SW 1271 (cell line): ENCODE measurements around the gene SPDEF.

Experiments used
- DNase-seq, 2 experiments: peaks; one replicate each; lab custom pipeline; 2025; lab: John Stamatoyannopoulos, UW

The SPDEF gene

DNA sequence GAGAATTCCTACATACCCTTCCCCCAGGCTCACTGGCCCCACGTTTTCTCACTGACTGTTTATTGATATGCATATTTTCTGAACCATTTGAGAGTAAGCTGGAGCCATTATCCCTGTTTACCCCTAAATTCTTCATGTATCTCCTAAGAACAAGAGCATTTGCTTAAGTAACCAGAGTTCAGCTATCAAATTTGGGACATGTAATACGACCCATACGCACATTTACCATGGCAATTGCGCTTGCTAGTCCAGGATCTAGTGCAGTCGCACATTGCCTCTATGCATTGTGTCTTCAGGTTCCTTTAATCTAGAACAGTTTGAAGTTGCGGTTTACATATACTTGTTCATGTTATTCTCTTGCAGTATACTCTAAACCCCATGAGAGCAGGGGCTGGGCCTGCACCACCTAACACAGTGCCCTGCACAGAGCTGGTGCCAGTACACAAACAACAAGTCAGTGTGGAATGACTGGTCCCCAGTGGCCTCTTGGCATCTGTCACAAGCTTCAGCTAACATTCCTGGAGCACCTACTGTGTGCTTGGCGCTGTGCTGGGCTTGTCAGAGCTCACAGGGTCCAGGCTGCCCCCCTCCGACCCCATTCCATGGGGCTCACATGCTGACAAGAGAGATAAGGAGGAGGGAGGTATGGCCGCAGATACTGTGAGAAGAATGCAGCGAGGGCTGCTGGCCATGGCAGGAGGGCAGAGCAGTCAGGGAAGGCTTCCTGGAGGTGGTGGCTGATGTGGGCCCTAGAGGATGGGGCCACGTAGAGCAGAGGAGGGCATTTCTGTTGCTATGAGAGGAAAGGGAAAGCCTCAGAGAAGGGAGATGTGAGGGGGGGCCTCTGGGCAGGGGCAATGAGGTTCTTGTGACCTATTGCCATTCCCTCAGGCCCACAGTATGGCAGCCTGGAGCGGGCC lies 28.1 kb downstream of the SPDEF start:
- no peak for DNase-seq

DNA sequence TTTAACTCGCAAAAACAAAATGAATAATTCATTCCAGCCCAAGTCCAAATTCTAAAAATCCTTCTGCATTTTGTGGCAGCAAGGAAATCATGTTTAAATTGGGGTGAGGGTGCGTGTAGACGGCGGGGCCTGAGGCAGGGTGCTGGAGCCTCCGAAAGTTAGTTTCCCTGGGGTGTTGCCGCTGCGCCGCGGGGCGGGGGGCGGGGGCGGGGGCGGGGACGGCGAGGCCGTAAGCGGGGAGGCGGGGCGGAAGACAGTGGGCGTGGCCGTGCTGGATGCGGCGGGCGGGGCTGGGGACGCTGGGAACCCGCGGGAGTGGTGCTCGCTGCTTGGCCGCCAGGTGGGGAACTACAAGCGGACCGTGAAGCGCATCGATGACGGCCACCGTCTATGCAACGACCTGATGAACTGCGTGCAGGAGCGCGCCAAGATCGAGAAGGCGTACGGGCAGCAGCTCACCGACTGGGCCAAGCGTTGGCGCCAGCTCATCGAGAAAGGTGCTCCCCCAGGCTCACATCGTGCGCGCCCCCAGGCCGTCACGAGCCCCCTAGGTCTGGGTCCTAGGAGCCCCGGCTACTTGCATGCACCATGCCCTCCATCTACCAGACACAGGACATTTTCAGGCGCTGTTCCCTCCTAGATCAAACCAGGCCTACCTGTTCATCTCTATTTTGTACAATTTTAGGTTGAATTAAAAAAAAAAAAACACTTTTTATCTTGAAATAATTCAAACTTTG lies 29.0 kb downstream of the SPDEF start:
- peak; percentile 44 to 88 for DNase-seq

DNA sequence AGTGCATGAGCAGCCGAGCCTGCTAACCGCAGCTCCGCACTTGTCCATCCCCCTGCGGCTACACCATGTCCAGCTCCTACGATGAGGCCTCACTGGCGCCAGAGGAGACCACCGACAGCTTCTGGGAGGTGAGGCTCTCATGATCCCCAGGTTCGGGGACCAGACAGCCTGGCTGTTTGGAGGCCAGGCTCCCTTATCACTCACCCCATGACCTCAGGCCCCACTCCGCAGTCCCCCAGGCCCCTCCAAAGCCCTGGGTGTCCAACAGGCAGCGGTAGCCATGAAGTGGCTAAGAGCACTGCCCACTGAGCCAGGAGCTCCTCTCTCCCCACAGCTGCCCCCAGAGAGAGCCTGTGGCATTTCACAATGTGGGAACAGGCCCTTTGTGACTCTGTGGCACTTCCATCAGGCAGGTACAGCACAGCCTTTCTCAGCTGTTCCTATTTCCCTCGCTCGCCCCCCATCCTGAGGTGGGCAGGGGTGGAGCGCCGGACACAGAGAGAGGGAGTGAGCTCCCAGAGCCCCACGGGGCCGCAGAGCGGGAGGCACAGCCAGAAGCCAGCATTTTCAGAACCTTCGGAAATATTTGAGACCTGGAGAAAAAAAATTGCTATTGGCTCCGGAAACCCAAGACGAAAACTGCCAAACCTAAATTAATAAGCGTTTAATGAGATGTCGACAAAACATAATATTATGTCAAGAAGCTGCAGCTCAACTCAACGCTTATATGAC lies 29.7 kb downstream of the SPDEF start:
- DNase-seq = no peak

DNA sequence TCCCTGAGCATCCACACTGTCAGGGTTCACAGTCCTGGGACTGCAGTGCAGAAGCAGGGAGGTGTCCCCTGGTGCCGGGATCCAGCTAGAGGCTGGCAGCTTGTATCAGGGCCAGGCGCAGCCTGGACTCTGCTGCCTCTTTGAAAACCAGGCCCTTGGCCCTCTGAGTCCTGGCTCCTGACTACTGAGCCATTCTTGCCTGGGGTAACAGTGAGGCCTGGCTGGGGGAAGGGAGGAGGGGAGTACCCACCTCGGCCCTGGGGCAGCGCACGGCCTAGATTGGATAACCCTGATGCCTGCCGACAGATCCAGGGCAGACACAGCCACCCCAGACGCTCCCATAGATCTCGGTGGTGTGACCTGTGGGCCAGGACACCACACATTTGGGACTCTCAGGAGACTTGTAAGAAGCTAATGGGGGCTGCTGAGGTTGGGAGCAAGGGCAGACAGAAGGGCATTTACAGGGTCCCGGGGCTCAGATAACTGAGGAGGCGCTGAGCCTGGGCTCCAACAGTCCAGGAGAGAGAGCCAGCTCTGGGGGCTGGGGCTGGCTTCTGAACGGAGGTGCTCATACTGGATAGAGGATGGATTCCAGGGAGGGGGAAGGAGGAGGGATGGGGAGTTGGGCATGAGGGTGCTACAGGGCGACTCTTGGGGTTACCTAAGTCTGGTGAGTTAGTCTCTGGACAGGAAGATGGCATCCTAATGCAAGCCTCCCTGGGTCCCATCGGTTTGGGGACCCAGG lies 30.5 kb downstream of the SPDEF start:
- no peak for DNase-seq

DNA sequence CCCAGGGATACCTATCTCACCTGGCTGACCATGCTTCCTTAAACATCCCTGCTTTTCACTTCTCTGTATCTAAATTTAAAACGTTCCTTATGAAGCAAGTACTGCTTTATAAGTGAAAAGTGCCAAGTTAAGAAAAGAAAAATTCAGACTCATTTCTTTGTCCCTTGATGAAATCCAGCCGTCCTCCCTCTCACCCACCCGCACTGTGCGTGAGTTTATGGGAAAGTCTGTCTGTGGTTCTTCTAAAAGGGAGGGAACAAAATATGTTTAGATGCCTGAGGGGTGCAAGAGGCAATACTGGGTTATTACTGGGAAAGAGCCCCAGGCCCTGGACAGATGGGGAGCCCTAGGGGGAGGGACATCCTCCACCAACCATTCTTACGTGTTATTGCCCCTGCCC lies 31.2 kb downstream of the SPDEF start:
- no peak for DNase-seq

DNA sequence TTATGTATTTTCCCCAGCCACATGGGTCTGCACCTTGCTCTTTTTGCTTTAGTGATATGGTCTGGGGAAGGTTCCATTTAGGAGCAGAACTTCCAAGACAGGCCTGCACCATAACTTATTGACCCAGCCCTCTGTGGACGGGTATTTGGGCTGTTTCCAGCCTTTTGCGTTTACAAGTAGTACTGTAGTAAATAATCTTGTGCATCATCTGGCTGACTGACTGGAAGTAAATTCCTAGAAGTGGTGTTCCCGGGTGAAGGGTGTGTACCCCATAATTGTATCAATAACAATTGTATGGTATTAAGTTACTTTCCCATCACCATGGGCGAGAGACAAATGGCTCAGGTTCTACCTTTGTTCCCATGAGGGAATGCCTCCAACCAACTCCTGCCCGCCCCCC lies 31.6 kb downstream of the SPDEF start:
- no peak for DNase-seq

DNA sequence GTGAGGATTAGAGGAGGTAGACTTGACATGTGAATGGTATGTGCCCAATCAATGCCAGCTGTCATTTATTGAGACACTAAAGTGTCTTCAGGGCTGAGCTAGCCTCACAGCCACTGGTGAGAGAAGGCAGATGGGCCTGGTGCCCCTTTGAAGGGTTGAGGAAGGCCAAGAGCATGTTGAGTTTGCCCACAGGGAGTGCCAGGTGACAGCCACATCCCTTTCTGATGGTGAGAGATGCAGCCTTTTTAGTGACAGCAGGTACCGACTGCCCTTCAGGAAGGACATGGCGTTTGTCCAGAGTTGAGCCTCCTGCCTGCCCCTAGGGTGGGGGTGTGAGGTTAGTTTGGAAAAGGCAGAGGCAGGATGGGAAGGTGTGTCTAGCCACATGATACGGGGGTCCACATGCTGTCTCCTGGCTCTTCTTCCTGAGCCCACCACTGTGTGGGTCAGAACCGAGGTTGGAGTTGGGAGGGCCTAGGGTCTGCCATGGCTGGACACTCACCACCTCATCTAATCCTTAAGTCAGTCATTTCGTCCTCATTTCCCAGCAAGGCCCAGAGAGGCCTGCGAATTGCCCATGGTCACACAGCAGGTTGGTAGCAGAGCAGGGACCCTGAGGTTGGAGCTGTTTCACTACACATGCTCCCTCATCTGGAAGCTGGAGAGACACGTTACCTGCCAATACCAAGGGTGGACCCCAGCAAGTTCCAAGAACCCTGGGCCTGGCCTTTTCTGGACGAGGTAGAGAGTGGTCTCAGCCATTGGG lies 32.5 kb downstream of the SPDEF start:
- DNase-seq = no peak

DNA sequence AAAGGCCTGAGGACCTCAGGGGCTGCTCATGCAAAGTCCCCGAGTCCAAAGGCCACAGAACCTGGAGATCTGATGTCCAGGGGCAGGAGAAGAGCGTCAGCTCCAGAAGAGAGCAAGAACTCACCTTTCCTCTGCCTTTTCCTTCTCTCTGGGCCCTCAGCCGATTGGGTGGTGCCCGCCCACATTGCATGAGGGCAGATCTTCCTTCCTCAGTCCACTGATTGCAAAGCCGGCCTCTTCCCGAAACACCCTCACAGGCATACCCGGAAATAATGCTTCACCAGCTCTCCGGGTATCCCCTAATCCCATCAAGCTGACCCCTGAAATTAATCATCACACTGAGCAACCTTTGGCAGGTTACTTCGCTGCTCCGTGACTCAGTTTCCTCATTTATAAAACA lies 33.4 kb downstream of the SPDEF start:
- no peak for DNase-seq

DNA sequence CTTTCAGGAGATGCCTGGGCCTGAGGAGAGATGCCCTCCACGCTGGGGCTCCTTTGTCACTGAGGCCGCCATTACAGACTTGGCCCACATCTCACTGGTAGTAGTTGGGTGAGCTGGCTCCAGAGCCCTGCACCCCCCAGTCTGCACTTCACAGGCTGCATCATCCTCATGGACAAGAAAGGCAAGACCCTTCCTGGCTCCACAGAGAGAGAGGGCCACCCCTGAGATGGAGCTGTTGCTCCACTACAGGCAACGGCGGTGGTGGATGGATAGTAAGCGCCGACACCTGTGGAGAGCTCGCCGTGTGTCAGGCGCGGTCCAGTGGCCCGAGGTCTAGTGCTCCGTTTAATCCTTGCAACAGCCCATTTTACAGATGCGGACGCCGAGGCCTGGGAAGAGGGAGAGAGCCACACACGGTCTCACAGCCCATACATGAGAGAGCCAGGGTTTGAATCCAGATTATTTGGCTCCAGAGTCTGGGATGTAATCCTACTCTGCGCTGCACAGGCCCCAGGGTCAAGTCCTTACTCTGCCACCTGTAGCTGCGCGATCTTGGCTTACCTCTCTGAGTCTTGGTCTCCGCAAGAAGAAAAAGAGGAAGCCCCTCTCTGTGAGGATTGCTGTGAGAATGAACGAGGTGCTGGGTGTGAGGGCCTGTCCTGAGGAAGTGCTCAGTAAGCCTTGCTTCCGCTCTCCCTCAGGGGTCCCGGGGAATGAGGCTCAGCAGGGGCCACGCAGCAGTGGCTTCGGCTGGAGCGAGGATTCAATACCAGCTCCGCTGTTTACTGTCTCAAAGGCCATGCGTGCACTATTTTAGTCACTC lies 34.5 kb downstream of the SPDEF start:
- DNase-seq = no peak

DNA sequence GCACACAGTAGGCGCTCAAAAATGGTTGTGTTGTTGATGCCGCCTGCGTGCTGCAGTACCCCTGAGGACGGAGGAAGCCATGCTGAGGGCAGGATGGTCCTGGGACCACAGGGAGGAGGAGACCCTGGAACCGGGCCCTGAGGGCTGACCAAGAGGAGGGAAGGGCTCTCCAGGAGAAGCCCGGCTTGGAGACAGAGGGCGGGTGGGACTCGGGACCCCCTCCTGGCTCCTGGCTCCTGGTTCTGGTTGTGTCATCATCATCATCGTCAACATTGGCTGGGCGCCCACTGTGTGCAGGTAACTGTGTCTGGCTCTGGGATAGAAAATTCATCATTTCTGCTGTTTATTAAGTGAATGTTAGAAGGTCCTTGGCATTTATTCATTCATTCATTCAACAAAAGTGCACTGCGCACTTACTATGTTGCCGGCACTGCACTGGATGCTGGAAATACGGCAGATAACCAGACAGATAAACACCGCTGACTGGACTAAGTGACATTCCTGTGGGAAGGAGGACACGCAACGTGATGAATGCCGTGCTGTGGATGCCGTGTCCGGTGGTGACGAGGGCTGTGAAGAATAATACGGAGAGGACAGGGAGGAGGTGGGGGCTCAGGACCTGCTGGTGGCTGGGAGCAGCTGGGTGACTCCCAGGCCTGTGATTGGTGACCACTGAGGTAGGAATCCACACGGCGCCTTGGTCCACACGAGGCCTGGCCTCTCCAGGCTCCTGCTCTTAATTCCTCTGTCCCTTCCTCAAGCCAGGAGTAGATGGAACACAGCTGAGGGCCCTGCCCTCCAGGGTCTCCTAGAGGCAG lies 35.3 kb downstream of the SPDEF start:
- DNase-seq = no peak

DNA sequence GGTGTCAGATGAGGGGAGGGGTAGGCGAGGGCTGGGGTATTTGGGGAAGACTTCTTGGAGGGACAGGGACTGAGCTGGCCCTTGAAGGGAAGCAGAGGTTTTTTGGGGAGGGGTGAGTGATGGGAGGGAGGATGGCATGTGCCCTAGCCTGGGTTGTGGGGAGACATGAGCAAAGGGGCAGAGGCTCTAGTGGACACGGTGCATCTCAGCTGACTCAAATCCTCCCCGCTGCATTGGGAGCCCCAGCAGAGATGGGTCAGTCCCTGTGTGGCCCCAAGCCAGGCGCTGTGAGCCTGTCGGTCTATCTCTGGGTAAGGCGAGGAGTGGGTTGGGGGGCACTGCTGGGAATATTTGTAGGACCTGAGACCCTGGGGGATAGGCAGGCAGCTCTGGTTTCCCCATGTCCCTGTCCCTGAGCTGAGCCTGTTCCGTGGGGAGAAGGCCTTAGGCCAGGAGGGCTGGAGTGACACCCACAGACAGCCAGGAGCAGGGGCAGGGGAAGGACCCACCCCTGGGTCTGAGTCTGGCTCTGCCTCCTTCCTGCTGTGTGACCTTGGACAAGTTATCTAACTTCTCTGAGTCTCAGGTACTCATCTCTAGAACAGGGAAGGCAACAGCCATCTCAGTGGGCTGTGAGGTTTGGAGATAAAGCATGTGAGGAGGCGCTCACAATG lies 36.0 kb downstream of the SPDEF start:
- no peak for DNase-seq

DNA sequence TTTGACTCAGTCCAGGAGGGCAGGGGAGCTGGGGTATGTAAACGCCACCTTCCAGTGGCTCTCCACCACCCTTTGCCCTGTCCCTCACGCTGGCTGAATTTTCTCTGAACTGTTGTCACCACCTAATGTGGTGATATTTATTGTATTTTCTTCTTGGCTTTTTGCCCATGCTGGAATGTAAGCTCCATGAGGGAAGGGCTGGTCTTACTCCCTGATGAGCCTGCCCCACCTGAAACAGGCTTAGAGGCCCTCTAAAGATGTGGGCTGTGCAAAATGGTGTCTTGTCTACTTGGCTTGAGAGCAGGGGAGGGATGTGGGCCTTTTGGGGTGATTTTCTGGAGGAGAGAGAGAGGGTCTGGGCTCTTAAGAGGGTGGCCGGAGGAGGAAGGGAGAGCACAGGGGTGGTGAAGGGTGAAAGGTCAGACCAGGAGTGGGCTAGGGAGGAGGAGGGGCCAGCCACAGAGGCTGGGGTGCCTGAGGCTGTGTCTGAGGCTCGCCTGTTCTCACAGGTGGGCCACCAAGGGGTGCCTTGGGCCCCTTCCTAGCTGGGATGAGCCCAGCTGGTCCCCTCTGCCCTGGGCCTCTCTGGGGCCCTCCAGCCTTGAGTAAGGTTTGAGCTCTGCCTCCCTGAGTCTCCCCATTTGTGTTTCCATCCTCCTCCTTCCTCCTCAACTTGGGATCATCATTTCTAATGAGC lies 37.3 kb downstream of the SPDEF start:
- no peak for DNase-seq

DNA sequence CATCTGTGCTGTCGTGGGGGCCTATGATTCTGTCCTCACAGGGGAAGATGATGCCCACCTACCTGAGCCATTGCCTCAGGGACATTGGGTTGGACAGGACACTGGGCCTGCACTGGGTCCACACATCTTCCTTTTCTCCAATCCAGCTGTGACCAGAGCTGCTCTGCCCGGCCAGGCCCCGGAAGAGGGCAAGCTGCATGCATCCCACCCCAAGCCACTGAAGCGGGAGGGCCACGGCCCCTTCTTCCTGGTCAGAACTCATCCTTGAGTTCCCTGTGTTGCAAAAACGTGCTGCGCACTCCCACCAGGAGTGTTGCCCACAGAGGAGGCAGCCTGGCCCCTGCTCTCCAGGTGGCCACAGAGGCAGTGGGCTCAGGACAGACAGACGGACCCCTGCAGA lies 38.2 kb downstream of the SPDEF start:
- no peak for DNase-seq

DNA sequence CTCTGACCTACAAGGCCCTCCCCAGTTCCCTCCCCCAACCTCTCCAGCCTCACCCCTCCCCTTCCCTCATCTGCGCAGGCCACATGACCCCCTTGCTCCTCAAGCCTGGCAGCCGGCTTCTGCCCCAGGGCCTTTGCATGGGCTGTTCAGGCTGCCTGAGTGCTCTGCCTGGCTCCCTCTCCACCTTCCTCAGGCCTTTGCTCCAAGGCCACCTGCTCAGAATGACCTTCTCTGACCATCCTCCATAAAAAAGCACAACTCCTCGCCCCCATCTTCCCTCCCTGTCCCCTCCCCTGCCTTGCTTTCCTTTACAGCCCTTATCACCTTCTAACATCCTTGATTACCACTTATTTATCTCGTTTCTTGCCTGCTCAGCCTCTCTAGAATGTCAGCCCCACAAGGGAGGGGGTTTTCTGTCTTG lies 38.7 kb downstream of the SPDEF start:
- no peak for DNase-seq

DNA sequence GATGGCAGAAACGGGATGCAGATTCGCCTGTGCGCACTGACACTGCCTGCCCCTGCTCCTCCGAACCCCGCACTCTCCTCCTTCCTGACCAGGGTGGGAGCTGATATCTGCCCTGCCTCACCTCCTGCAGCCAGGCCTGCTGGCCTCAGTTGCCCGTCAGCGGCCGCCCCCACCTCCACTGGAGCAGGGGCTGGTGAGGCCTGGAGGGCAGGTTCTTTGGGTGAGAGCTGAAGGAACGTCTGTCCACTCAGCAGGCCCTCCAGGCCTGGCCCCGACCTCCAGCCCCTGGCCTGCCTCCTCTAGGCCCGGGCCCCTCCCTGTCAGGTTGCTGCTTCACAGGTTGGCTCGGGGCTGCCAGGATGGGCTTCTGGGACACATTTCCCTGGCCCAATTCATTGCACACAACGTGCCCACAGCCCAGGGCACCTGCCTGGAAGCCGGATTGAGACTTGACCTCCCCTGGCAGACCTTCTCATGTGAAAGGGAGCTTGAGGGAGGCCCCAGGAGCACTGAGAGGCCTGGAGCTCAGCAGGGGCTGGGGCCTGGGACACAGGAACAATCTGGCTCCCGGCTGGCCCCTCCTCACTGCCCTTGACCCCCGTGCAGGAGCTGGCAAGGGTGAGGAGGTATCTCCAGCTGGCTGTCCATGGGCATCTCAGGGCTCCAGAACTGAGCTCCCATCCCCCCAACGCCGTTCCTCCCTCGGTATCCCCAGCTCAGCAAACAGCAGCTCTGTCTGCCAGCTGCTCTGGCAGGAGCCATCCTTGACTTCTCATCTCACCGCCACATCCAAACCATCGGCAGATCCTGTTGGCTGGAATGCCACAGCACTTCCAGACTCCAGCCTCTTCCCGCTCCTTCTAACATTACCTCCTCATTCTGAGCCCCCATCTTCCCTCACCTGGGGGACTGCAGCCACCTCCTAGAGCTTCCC lies 39.5 kb downstream of the SPDEF start:
- no peak for DNase-seq

DNA sequence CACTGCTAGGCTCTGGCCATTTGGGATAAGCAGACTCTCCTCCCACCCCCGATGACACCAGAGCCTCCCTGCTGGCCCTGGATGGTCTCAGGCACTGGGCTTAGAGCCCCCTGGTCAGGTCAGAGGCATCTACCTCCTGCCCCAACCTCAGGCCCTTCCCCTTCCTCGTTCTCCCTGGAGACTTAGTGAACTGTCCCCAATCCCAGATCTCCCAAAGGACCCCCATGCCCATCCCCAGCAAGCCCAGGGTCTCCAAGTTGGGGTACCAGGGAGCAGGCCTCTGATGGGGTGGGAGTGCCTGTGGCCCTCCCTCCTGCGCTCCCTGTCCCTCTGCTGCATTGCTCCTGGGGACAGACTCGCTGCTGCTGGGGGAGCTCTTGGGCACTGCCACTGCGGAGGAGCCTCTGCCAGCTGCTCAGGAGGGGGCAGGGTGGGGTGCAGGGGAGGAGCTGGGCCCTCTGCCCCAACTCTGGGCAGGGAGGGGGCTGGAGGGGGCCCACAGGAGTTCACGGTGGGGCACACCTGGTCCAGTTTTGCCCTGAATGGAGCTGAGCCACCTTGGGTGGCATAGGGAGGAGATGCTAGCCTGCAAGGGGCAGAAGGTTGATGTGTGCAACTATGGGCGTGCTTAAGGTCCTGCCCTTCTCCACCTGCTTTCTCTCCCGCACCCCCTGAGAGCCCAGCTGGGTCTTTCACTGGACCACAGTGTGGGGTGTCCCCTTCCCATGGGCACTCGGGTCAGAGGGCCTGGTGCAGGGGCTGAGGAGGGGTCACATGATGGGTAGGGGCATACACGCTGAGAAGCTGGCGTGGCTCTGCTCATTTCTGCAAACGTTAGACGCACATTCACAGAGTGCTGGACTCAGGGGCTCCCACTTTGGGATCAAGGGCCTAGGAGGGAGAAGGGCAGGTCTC lies 40.4 kb downstream of the SPDEF start:
- DNase-seq = no peak
